ENCODE measurements around the gene SPDYE2B. TPM values are rescaled to one million over a fixed set of nuclear protein-coding genes. Genes with fewer than 3 reads are reported as not detected.
"Not testable (repeated sequence)": the region's sequence is repeated elsewhere in the genome, so short reads cannot be mapped to it uniquely, and the experiment has no call there.

Gene SPDYE2B
- not detected for total RNA-seq
- polyA plus RNA-seq: not detected

- WGBS: no CpG with 5 or more reads among the region's 4 CpGs
- H3K36me3 ChIP-seq (ENCODE audit: insufficient read depth); H3K27ac ChIP-seq (ENCODE audit: low read depth); H3K4me1 ChIP-seq (ENCODE audit: insufficient read depth); DNase-seq (ENCODE audit: extremely low spot score); H3K4me3 ChIP-seq (ENCODE audit: low read depth, low read length): not testable (repeated sequence)
Measured at GRCh38 chr7:102649924-102650323, at the start of gene SPDYE2B. SPDYE2B (plus strand) TSS chr7:102650319; CDS start chr7:102652349, 2,030 bp downstream.

- WGBS: no CpG with 5 or more reads among the region's 12 CpGs
- H3K36me3 ChIP-seq (ENCODE audit: insufficient read depth); DNase-seq (ENCODE audit: extremely low spot score); H3K27ac ChIP-seq (ENCODE audit: low read depth); H3K4me1 ChIP-seq (ENCODE audit: insufficient read depth); H3K4me3 ChIP-seq (ENCODE audit: low read depth, low read length): not testable (repeated sequence)
Measured at GRCh38 chr7:102602317-102602716, 47.8 kb upstream of the SPDYE2B start.

GRCh38 chr7:102604431-102605145, 45.5 kb upstream of the SPDYE2B start:
- not testable (repeated sequence) for H3K36me3 ChIP-seq (ENCODE audit: insufficient read depth); H3K4me1 ChIP-seq (ENCODE audit: insufficient read depth); DNase-seq (ENCODE audit: extremely low spot score); H3K4me3 ChIP-seq (ENCODE audit: low read depth, low read length); H3K27ac ChIP-seq (ENCODE audit: low read depth)
- WGBS: 44% methylated on average over 5 of the region's 19 CpGs

- no CpG with 5 or more reads among the region's 5 CpGs for WGBS
- not testable (repeated sequence) for H3K4me3 ChIP-seq (ENCODE audit: low read depth, low read length); H3K36me3 ChIP-seq (ENCODE audit: insufficient read depth); H3K27ac ChIP-seq (ENCODE audit: low read depth); H3K4me1 ChIP-seq (ENCODE audit: insufficient read depth); DNase-seq (ENCODE audit: extremely low spot score)
Measured at GRCh38 chr7:102606848-102607247, 43.3 kb upstream of the SPDYE2B start.

- not testable (repeated sequence) for H3K27ac ChIP-seq (ENCODE audit: low read depth); H3K4me1 ChIP-seq (ENCODE audit: insufficient read depth); DNase-seq (ENCODE audit: extremely low spot score); H3K4me3 ChIP-seq (ENCODE audit: low read depth, low read length); H3K36me3 ChIP-seq (ENCODE audit: insufficient read depth)
- WGBS: 70% methylated on average over 5 of the region's 10 CpGs
Measured at GRCh38 chr7:102609734-102610133, 40.4 kb upstream of the SPDYE2B start.

GRCh38 chr7:102610441-102610840, 39.7 kb upstream of the SPDYE2B start:
- WGBS: no CpG with 5 or more reads among the region's 7 CpGs
- H3K4me1 ChIP-seq (ENCODE audit: insufficient read depth); H3K4me3 ChIP-seq (ENCODE audit: low read depth, low read length); H3K27ac ChIP-seq (ENCODE audit: low read depth); DNase-seq (ENCODE audit: extremely low spot score); H3K36me3 ChIP-seq (ENCODE audit: insufficient read depth): not testable (repeated sequence)

- WGBS: no CpG with 5 or more reads among the region's 30 CpGs
- H3K27ac ChIP-seq (ENCODE audit: low read depth); H3K4me3 ChIP-seq (ENCODE audit: low read depth, low read length); H3K36me3 ChIP-seq (ENCODE audit: insufficient read depth); DNase-seq (ENCODE audit: extremely low spot score); H3K4me1 ChIP-seq (ENCODE audit: insufficient read depth): not testable (repeated sequence)
Measured at GRCh38 chr7:102611013-102611674, 39.0 kb upstream of the SPDYE2B start.

- not testable (repeated sequence) for DNase-seq (ENCODE audit: extremely low spot score); H3K27ac ChIP-seq (ENCODE audit: low read depth); H3K36me3 ChIP-seq (ENCODE audit: insufficient read depth); H3K4me3 ChIP-seq (ENCODE audit: low read depth, low read length); H3K4me1 ChIP-seq (ENCODE audit: insufficient read depth)
- WGBS: 17% methylated on average over 8 of the region's 10 CpGs
Measured at GRCh38 chr7:102611675-102612325, 38.3 kb upstream of the SPDYE2B start.

- 48% methylated on average over 5 of the region's 15 CpGs for WGBS
- H3K27ac ChIP-seq (ENCODE audit: low read depth); DNase-seq (ENCODE audit: extremely low spot score); H3K4me3 ChIP-seq (ENCODE audit: low read depth, low read length); H3K4me1 ChIP-seq (ENCODE audit: insufficient read depth); H3K36me3 ChIP-seq (ENCODE audit: insufficient read depth): not testable (repeated sequence)
Measured at GRCh38 chr7:102613575-102614345, 36.4 kb upstream of the SPDYE2B start.

- not testable (repeated sequence) for DNase-seq (ENCODE audit: extremely low spot score); H3K27ac ChIP-seq (ENCODE audit: low read depth); H3K36me3 ChIP-seq (ENCODE audit: insufficient read depth); H3K4me1 ChIP-seq (ENCODE audit: insufficient read depth); H3K4me3 ChIP-seq (ENCODE audit: low read depth, low read length)
- no CpG with 5 or more reads among the region's 4 CpGs for WGBS
Measured at GRCh38 chr7:102614346-102614697, 35.8 kb upstream of the SPDYE2B start.

GRCh38 chr7:102614873-102615272, 35.2 kb upstream of the SPDYE2B start:
- not testable (repeated sequence) for H3K4me1 ChIP-seq (ENCODE audit: insufficient read depth); H3K36me3 ChIP-seq (ENCODE audit: insufficient read depth); H3K4me3 ChIP-seq (ENCODE audit: low read depth, low read length); DNase-seq (ENCODE audit: extremely low spot score); H3K27ac ChIP-seq (ENCODE audit: low read depth)
- WGBS: no CpG with 5 or more reads among the region's 3 CpGs

GRCh38 chr7:102615930-102616329, 34.2 kb upstream of the SPDYE2B start:
- DNase-seq (ENCODE audit: extremely low spot score); H3K36me3 ChIP-seq (ENCODE audit: insufficient read depth); H3K4me3 ChIP-seq (ENCODE audit: low read depth, low read length); H3K4me1 ChIP-seq (ENCODE audit: insufficient read depth); H3K27ac ChIP-seq (ENCODE audit: low read depth): not testable (repeated sequence)
- no CpG with 5 or more reads among the region's 10 CpGs for WGBS

- WGBS: under 1% methylated on average over 18 of the region's 62 CpGs
- H3K4me3 ChIP-seq (ENCODE audit: low read depth, low read length): peak within 1 kb of the TSS; percentile 43
- not testable (repeated sequence) for H3K27ac ChIP-seq (ENCODE audit: low read depth); H3K4me1 ChIP-seq (ENCODE audit: insufficient read depth); DNase-seq (ENCODE audit: extremely low spot score); H3K36me3 ChIP-seq (ENCODE audit: insufficient read depth)
Measured at GRCh38 chr7:102616507-102617125, 33.5 kb upstream of the SPDYE2B start, which contains the start of gene RASA4. RASA4 (minus strand) TSS chr7:102616756; CDS start chr7:102616689, 67 bp downstream.
